A549 (cell line): ENCODE data around the gene SLC16A6. TPM values are rescaled to one million over a fixed set of nuclear protein-coding genes. Genes with fewer than 3 reads are reported as not detected.

Experiments
- ATAC-seq, 2 experiments: fragments of 200-7000 bp in 1 of 2; fragments of >200 bp in 1 of 2; cut with Nextera tagmentation in 1 of 2; cut with Tn5 transposase in 1 of 2; 3 replicates each; pipeline versions ENCODE4 v1.8.0 to v1.9.1; 2018 to 2020; ENCODE audit warnings: mild to moderate bottlenecking in 1 of 2, moderate library complexity in 1 of 2
- CTCF ChIA-PET: fragments of 300-600 bp; sonication (Branson Sonifier 250); formaldehyde crosslinking; extraction: SDS; loops from one replicate; lab custom pipeline; 2021; ENCODE audit warnings: antibody characterized with exemption, inconsistent platforms; lab: Yijun Ruan, JAX
- POLR2A ChIA-PET: fragments of 350-600 bp; formaldehyde crosslinking; extraction: SDS; loops from one replicate; lab custom pipeline; 2021; ENCODE audit warnings: antibody characterized with exemption, inconsistent platforms; lab: Yijun Ruan, JAX
- DNase-seq, 2 experiments: peaks; one replicate each; pipeline versions ENCODE4 v3.0.0 to v3.0.0-alpha.2; 2011 to 2016; ENCODE audit warnings: low read depth in 1 of 2, low spot score in 1 of 2
- FAIRE-seq: peaks from 2 replicates; lab custom pipeline; 2011; peaks lifted over from hg19 to GRCh38; lab: Jason Lieb, UNC
- H3K27ac ChIP-seq, 2 experiments: fragments of >200 bp; sonication (Bioruptor Twin); formaldehyde crosslinking; 3 replicates each; pipeline ENCODE4 v1.5.1; 2016 to 2017
- H3K4me1 ChIP-seq: fragments of >200 bp; sonication (Bioruptor Twin); formaldehyde crosslinking; 3 replicates; pipeline ENCODE4 v1.6.1; 2016
- H3K4me2 ChIP-seq: fragments of >200 bp; sonication (Bioruptor Twin); formaldehyde crosslinking; 3 replicates; pipeline ENCODE4 v1.6.1; 2016
- H3K4me3 ChIP-seq: fragments of >200 bp; sonication (Bioruptor Twin); formaldehyde crosslinking; 3 replicates; pipeline ENCODE4 v1.5.1; 2016
- H3K9me3 ChIP-seq: fragments of >200 bp; sonication (Bioruptor Twin); formaldehyde crosslinking; 3 replicates; pipeline ENCODE4 v1.6.1; 2016
- ATOH8 ChIP-seq: fragments of 250-450 bp; sonication (Bioruptor Pico); IDR thresholded peaks from 2 replicates; pipeline ENCODE4 v1.5.0; 2020; ENCODE audit warnings: low read depth, mild to moderate bottlenecking, moderate library complexity
- CBX2 ChIP-seq: fragments of 200-600 bp; sonication (generic); IDR thresholded peaks from 2 replicates; pipeline ENCODE4 v1.6.1; 2016; ENCODE audit warnings: low read depth, mild to moderate bottlenecking, borderline replicate concordance
- CHD4 ChIP-seq: fragments of 200-600 bp; sonication (generic); IDR thresholded peaks from 2 replicates; pipeline ENCODE4 v1.6.1; 2016; ENCODE audit warnings: antibody characterized with exemption, mild to moderate bottlenecking, borderline replicate concordance
- EHMT2 ChIP-seq: fragments of 200-600 bp; sonication (generic); IDR thresholded peaks from 2 replicates; pipeline ENCODE4 v1.6.1; 2016; ENCODE audit warnings: antibody characterized with exemption, low read depth, mild to moderate bottlenecking, moderate library complexity
- ELK1 ChIP-seq: fragments of 150-350 bp; IDR thresholded peaks from 2 replicates; pipeline ENCODE4 v1.6.1; 2014; ENCODE audit warnings: low read depth, mild to moderate bottlenecking, low read length
- FOSL2 ChIP-seq, 2 experiments: fragments of 450-650 bp in 1 of 2; fragments of >200 bp in 1 of 2; sonication (Bioruptor Twin) in 1 of 2; formaldehyde crosslinking; IDR thresholded peaks; 2 replicates each; pipeline versions ENCODE4 v1.5.0 to v1.6.1; 2016 to 2020; ENCODE audit warnings: mild to moderate bottlenecking in 1 of 2, moderate library complexity in 1 of 2
- HDAC2 ChIP-seq: fragments of 200-600 bp; sonication (generic); IDR thresholded peaks from 2 replicates; pipeline ENCODE4 v1.6.1; 2016
- HES2 ChIP-seq: fragments of >200 bp; sonication (Bioruptor Twin); formaldehyde crosslinking; IDR thresholded peaks from 2 replicates; pipeline ENCODE4 v1.6.1; 2016
- HMGXB4 ChIP-seq: fragments of 250-450 bp; sonication (Bioruptor Pico); IDR thresholded peaks from 2 replicates; pipeline ENCODE4 v1.5.0; 2021; ENCODE audit warnings: mild to moderate bottlenecking, moderate library complexity, borderline replicate concordance
- HOXA7 ChIP-seq: fragments of 250-450 bp; sonication (Bioruptor Pico); IDR thresholded peaks from 2 replicates; pipeline ENCODE4 v1.5.0; 2020; ENCODE audit warnings: mild to moderate bottlenecking, moderate library complexity
- JUNB ChIP-seq: fragments of >200 bp; sonication (Bioruptor Twin); formaldehyde crosslinking; IDR thresholded peaks from 2 replicates; pipeline ENCODE4 v1.6.1; 2016
- KDM5A ChIP-seq: fragments of 200-600 bp; sonication (generic); IDR thresholded peaks from 2 replicates; pipeline ENCODE4 v1.6.1; 2016; ENCODE audit warnings: antibody characterized with exemption, mild to moderate bottlenecking
- MAX ChIP-seq: IDR thresholded peaks from 2 replicates; pipeline ENCODE4 v1.6.1; 2012
- MYC ChIP-seq: IDR thresholded peaks from 2 replicates; pipeline ENCODE4 v1.6.1; 2012; ENCODE audit warnings: mild to moderate bottlenecking, inconsistent platforms, low read length, improper control_type of control experiment, borderline replicate concordance
- NR3C1 ChIP-seq: fragments of >200 bp; sonication (Bioruptor Twin); formaldehyde crosslinking; IDR thresholded peaks from 3 replicates; pipeline ENCODE4 v1.6.1; 2017
- POLR2A ChIP-seq: IDR thresholded peaks from 2 replicates; pipeline ENCODE4 v1.6.1; 2012; ENCODE audit warnings: mild to moderate bottlenecking, low read length
- POLR2AphosphoS2 ChIP-seq: conservative IDR thresholded peaks from 2 replicates; pipeline ENCODE4 v1.6.1; 2012; ENCODE audit warnings: low read length, improper control_type of control experiment, inconsistent platforms
- RAD21 ChIP-seq, 2 experiments: fragments of >200 bp in 1 of 2; sonication (Bioruptor Twin) in 1 of 2; formaldehyde crosslinking in 1 of 2; IDR thresholded peaks in 1 of 2; conservative IDR thresholded peaks in 1 of 2; 2 replicates in 1 of 2; 3 replicates in 1 of 2; pipeline ENCODE4 v1.6.1; 2012 to 2018; ENCODE audit warnings: inconsistent platforms in 1 of 2
- RARB ChIP-seq: fragments of 250-450 bp; sonication (Bioruptor Pico); IDR thresholded peaks from 2 replicates; pipeline ENCODE4 v1.8.0; 2021; ENCODE audit warnings: mild to moderate bottlenecking, moderate library complexity
- RCOR1 ChIP-seq: fragments of 150-350 bp; IDR thresholded peaks from 2 replicates; pipeline ENCODE4 v1.6.1; 2014; ENCODE audit warnings: antibody characterized with exemption, low read length, low read depth
- REST ChIP-seq: fragments of 200-600 bp; sonication (generic); IDR thresholded peaks from 2 replicates; pipeline ENCODE4 v1.6.1; 2016; ENCODE audit warnings: antibody characterized with exemption, mild to moderate bottlenecking, moderate library complexity
- RFX5 ChIP-seq: fragments of 450-650 bp; IDR thresholded peaks from 2 replicates; pipeline ENCODE4 v1.7.1; 2014; ENCODE audit warnings: antibody characterized with exemption, mild to moderate bottlenecking, moderate library complexity
- RNF2 ChIP-seq: fragments of 200-600 bp; sonication (generic); IDR thresholded peaks from 2 replicates; pipeline ENCODE4 v1.6.1; 2016; ENCODE audit warnings: low read depth, mild to moderate bottlenecking, antibody characterized with exemption, moderate library complexity, borderline replicate concordance
- TP53 ChIP-seq: fragments of 250-450 bp; sonication (Bioruptor Pico); IDR thresholded peaks from 2 replicates; pipeline ENCODE4 v1.5.0; 2021; ENCODE audit warnings: mild to moderate bottlenecking, moderate library complexity
- WGBS: methylation state at CpG from one replicate; pipeline ENCODE4 v1.1.6; 2017; ENCODE audit errors: missing lambda C conversion rate; 5-methylcytosine and 5-hydroxymethylcytosine counted together
- polyA minus RNA-seq: library from RNA; depleted of rRNA, polyadenylated mRNA; stranded (reverse); fragments of >200 nt; gene quantifications from 2 replicates; pipeline ENCODE4 v1.2.3, GENCODE V29; 2011; rRNA and poly(A)+ RNA removed
- polyA plus RNA-seq, 4 experiments: library from polyadenylated mRNA; depleted of rRNA in 3 of 4; stranded (reverse); fragments of >200 nt; fragmentation: RNase III in 1 of 4; extraction: RNeasy Plus Mini Kit Qiagen cat#74134 plus additional on column Dnase treatment in 1 of 4; gene quantifications; 2 replicates in 3 of 4; 3 replicates in 1 of 4; pipeline ENCODE4 v1.2.3, GENCODE V29; 2011 to 2017

SLC16A6 gene
- 0.28 and 0.52 TPM in 2 replicates for polyA plus RNA-seq (2011; rRNA removed)
- polyA plus RNA-seq (2012; cell fraction: cytosol; rRNA removed) = 0.17 and 0.19 TPM in 2 replicates
- 0.10 and 0.15 TPM in 2 replicates for polyA plus RNA-seq (2012; cell fraction: nucleus; rRNA removed)
- polyA plus RNA-seq (2017; fragmentation: RNase III; extraction: RNeasy Plus Mini Kit Qiagen cat#74134 plus additional on column Dnase treatment) = 0.08 to 0.33 TPM (median 0.17 TPM) in 3 replicates
- polyA minus RNA-seq = 0.39 and 0.50 TPM in 2 replicates

GRCh38 chr17:68290955-68291835 is at the start of gene SLC16A6, which contains the start of gene ARSG:
Gene SLC16A6, minus strand, starts transcription at chr17:68291127. Its CDS starts 12,807 bp downstream, at chr17:68278320.
Gene ARSG, plus strand, starts transcription at chr17:68291495. Its CDS starts 15,999 bp downstream, at chr17:68307494.
- ChIA-PET CTCF (interaction anchor here (1.0 to 2.3 kb wide), 8 partner anchors 27 to 162 kb away, joined by 3 to 11 read pairs (median 6); no protein-coding TSS in a partner anchor), POLR2A (interaction anchor here (0.6 to 2.5 kb wide), 9 partner anchors 13 to 110 kb away, joined by 3 to 23 read pairs (median 3); partner anchors contain the start of gene AMZ2)
- Histone ChIP-seq H3K4me3 (peak within 1 kb of the TSS; percentile 88), H3K27ac (peak within 1 kb of the TSS; percentile 87 to 92), H3K9me3 (no peaks in the 10 kb centered on the region), H3K4me1 (peaks cover 9% of the 10 kb centered on the region; the same call in 2 of the 3 replicates), H3K4me2 (peak within 1 kb of the TSS; percentile 96)
- TF ChIP-seq ELK1 = no peak
- peak; percentile 80 for TF ChIP-seq MAX
- TF ChIP-seq REST = peak; percentile 27; the same call in 1 of the 2 replicates
- peak; percentile 95; the same call in 1 of the 2 replicates for TF ChIP-seq MYC
- no peak for TF ChIP-seq HOXA7 (CRISPR knock-in tag)
- peak; percentile 58 for TF ChIP-seq POLR2A
- TF ChIP-seq FOSL2 (IDR thresholded peaks at IDR 0.05) = no peak
- no peak for TF ChIP-seq FOSL2 (CRISPR knock-in tag; IDR thresholded peaks at IDR 0.05)
- TF ChIP-seq POLR2AphosphoS2 = no peak
- TF ChIP-seq CHD4 = no peak
- no peak for TF ChIP-seq ATOH8 (CRISPR knock-in tag)
- TF ChIP-seq RCOR1 = no peak
- TF ChIP-seq RFX5 = no peak
- ATAC-seq = peak; percentile 54 to 64
- FAIRE-seq = no peak
- DNase-seq = peak; percentile 65 to 74
- WGBS = 1% methylated on average over 34 of the region's 96 CpGs

- 64% methylated on average over 9 of the region's 9 CpGs for WGBS
- DNase-seq (no peak), ATAC-seq (0 out of 6 replicates have a peak, but pooled peaks of 1 of the 2 experiments have one; percentile 31), FAIRE-seq (no peak)
- Histone ChIP-seq H3K27ac (no peak overlapping the region), H3K4me2 (no peak overlapping the region), H3K9me3 (no peaks in the 10 kb centered on the region), H3K4me1 (no peaks in the 10 kb centered on the region), H3K4me3 (no peak overlapping the region)
- CTCF ChIA-PET = interaction anchor here (1.3 to 1.4 kb wide), 2 partner anchors 10 to 65 kb away, joined by 4 to 5 read pairs; no protein-coding TSS in a partner anchor
- POLR2A ChIA-PET = no interaction called here
- TF ChIP-seq KDM5A = no peak
- no peak for TF ChIP-seq HES2
- TF ChIP-seq RAD21 (conservative IDR thresholded peaks at IDR 0.05 in 1 of 2, IDR thresholded peaks at IDR 0.05 in 1 of 2) = no peak
- no peak for TF ChIP-seq JUNB
- no peak for TF ChIP-seq NR3C1
- no peak for TF ChIP-seq RARB (CRISPR knock-in tag)
- TF ChIP-seq ATOH8 (CRISPR knock-in tag) = no peak
- no peak for TF ChIP-seq EHMT2
- TF ChIP-seq CBX2 = no peak
- no peak for TF ChIP-seq TP53 (CRISPR knock-in tag)
- no peak for TF ChIP-seq RNF2
- no peak for TF ChIP-seq HDAC2
- TF ChIP-seq HMGXB4 (CRISPR knock-in tag) = no peak
- no peak for TF ChIP-seq POLR2A
- no peak for TF ChIP-seq HOXA7 (CRISPR knock-in tag)
Measured at GRCh38 chr17:68334393-68334792, 43.5 kb upstream of the SLC16A6 start.
